Right renal pelvis (tissue), 4 donors: ENCODE results near the gene NR5A1. TPM values are rescaled to one million over a fixed set of nuclear protein-coding genes. Genes with fewer than 3 reads are reported as not detected.

Experiments used
- DNase-seq, 4 donors: peaks; one replicate each; pipeline ENCODE4 v3.0.0-alpha.2; 2013; ENCODE audit warnings: low read depth in 4 of 4, low spot score in 3 of 4, missing footprints in 1 of 4
- polyA plus RNA-seq, 4 donors: library from polyadenylated mRNA; unstranded; fragments of 120-200 nt; gene quantifications; one replicate each; pipeline ENCODE4 v1.2.1, GENCODE V29; 2013; ENCODE audit not compliant: insufficient read length in 4 of 4

NR5A1 gene
- polyA plus RNA-seq, 4 donors: 0.06 TPM; not detected in 3

GRCh38 chr9:124469011-124469832, 38.0 kb downstream of the NR5A1 start:
- DNase-seq: no peak

DNA sequence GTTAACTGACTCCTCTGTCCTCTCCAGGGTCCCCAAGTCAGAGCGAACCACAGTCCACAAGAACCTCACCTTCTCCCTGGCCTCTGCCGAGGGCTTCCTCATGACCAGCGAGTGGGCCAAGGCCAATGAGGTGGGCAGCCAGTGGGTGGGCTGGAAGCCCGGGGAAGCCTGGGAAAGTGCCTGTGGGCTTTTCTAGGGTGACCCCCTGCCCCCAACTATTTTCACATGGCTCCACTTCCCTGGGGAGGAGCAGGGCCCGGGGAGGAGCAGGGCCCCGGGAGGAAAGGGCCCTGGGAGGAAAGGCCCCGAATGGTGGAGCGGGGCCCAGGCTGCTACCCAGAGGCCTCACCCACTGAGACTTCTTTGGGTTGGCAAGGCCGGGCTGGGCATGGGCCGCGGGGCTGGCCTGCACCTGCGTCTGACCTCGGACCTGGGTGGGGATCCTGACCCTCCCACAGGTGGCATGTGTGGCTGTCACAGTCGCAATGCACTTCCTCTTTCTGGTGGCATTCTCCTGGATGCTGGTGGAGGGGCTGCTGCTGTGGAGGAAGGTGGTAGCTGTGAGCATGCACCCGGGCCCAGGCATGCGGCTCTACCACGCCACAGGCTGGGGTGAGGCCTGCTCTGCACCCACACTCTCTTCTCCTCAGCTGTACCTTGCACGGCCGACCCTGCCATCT, 39.0 kb downstream of the NR5A1 start:
- no peak for DNase-seq

DNA sequence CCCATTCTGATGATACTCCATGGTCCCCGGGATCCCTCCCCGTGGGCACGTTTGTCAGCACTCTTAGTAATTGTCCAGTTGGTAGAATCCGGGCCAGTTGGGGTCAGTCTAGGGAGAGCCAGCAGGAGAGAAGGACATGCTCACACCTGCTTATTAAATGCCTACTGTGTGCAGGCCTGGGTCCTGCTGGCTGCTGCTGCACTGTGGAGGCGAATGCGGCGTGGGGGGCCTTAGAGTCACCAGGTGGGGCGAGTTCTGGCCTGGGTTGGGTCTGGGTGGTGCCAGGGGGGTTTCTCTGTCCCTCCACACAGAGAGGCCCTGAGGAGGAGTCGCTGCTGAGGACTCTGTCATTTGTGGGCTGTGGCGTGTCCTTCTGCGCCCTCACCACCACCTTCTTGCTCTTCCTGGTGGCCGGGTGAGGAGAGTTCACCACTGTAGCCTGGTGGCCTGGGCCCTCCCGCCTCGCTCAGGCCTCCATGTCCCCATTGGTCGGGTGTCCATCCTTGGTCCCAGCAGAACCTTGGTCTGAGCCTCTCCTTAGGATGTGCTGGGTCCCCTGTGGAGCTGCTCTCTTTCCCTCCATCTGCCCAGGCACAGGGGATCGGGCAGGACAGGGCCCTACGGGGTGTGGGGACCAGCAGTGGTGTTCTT, 39.7 kb downstream of the NR5A1 start:
- no peak for DNase-seq

- no peak for DNase-seq
Observed at GRCh38 chr9:124465736-124466135, 41.5 kb downstream of the NR5A1 start.

DNA sequence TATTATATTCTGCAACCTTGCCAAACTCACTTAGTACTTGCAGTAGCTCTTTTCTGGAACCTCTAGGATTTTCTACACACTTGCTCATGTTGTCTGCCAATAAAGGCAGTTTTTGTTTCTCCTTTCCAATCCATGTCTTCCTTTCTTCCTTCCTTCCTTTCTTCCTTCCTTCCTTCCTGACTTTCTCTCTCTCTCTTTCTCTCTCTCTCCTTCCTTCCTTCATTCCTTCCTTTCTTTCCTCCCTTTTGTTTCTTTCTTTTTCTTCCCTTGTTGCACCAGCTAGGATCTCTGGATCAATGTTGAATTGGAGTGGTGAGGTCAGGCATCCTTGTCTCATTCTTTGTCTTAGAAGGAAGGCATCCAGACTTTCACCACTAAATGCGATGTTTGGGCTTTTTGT, 44.5 kb downstream of the NR5A1 start:
- no peak for DNase-seq

DNA sequence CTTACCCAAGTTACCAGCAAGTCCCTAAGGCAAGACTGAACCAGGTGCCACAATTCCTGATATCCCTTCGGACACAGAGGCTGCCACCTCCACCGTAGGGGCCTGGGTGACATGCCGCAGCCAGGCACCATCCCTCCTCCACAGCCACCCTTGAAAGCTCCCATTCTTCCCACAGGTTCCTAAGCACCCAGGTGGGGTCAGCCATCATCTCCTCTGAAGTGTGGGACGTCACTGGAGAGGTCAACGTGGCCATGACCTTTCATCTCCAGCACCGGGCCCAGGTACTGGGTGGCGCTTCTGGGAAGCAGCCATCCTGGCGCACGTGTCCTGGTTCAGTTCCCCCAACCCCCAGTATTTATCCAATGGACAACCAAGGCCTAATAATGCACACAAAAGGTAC, 48.8 kb downstream of the NR5A1 start:
- DNase-seq: no peak

DNA sequence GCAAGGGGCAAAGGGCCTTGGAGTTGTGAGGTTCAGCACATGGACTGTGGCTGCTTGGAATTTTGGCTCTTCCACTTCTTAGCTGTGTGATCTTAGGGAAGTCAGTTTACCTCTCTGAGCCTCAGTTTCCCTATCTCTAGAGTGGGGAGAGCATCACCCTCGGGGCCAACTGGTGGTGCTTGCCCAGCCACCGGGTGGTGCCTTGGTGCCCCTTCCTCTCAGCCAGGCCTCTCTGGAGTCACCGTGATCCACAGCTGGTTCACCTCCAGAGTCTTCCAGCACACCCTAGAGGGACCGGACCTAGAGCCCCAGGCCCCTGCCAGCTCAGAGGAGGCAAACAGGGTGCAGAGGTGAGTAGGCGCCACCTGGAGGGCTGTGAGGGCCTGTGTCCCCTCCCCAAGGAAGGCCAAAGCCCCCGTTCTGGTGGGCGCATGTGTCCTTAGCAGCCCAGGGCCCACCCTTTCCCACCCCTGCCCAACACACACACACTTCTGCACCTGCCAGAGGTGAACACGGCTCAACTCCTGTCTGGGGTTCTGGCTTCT, 49.2 kb downstream of the NR5A1 start:
- DNase-seq: no peak

DNA sequence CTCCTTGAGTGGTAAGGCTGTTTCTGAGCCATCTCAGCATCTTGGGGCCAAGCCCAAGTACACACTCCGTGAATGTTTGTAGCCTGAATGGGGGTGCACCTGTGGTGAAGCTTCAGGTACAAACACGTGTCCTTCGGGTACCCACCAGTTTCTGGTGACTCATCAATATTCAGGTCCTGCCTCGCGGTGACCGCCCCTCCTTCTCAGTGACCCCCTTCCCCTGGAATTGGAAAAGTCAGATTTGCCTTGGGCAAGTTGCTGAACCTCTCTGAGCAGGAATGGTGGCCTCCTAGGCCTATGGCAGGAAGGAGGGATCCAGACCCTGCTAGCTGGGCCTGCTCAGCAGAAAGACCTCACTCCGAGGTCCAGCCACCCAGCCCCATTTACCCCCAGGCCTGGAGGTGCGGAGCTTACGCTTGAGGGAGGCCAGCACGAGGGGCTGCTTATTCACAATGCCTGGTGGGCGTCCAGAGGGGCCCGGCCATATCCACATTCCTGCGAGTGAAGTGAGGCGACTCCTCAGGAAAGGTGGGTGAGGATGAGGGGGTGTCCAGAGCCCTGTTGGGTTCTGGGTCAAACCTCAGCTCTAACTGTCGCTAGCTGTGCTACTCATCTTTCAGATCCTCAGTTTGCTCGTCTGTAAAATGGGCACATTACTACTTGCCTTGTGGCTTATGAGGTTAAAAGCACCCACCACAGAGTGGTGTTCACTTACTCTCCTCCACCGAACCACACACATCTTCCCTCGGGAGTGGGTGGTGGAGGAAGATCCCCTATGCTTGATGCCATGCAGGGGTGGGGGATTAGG, 49.9 kb downstream of the NR5A1 start:
- no peak for DNase-seq

- no peak for DNase-seq
Observed at GRCh38 chr9:124456341-124457078, 50.7 kb downstream of the NR5A1 start.

DNA sequence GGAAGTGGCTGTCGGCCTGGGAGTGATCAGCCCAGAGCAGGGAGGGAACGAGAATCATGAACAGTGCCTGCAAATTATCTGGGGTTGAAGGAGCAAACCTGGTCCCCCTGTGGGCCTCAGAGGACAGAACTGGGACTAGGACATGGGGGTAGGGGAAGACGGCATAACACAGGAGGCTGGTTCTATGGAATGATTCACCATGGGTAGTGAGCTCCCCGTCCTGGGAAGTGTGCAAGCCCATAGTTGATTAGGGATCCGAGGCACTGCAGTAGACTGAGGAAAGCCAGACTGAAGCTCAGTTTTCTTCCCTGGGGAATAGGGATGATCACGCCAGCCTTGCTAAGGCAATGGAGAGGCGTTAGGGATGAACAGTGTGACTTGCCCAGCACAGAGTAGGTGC, 51.4 kb downstream of the NR5A1 start:
- DNase-seq: no peak

DNA sequence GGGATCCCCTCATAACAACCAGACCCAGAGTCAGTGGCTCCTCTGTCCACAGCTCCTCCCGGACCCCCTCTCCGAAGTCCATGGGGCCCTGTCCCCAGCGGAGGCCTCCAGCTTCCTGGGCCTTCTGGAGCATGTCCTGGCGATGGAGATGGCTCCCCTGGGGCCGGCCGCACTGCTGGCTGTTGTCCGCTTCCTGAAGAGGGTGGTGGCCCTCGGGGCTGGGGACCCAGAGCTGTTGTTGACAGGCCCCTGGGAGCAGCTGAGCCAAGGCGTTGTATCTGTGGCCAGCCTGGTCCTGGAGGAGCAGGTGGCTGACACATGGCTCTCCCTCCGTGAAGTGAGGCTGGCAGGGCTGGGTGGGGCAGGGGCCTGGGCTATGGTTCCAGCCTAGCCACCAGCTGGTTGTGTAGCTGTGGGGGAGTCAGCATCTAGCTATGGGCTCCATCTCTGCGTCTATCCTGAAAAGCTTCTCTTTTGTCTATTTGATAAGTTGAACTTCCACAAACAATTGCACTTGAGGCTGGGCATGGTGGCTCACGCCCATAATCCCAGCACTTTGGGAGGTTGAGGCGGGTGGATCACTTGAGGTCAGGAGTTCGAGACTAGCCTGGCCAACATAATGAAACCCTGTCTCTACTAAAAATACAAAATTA, 52.3 kb downstream of the NR5A1 start:
- DNase-seq: no peak

GRCh38 chr9:124454296-124454695, 52.9 kb downstream of the NR5A1 start:
- no peak for DNase-seq

DNA sequence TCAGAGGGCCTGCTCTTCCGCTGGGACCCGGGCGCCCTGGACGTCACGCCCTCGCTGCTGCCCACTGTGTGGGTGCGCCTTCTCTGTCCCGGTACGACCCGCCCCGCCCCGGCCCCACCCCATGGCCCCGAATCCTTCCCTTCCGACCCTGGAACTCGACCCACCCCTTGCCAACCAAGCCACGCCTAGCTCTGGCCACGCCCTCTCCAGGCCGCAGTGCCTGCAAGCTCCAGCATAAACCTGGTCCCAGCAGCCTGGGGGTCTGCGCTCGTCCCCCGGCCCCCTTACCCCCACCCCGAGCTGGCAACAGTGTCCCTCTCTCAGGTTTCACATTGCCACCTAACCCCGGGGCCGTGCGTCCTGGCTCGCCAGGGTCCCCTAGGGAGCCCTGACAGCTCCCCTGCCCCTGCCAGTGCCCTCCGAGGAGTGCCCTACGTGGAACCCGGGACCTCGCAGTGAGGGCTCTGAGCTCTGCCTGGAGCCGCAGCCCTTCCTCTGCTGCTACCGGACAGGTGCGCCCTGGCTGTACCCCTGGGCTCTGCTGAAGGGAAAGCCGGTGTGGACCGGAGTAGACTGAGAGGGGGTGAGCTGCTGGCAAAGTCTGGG, 53.5 kb downstream of the NR5A1 start:
- DNase-seq: no peak

DNA sequence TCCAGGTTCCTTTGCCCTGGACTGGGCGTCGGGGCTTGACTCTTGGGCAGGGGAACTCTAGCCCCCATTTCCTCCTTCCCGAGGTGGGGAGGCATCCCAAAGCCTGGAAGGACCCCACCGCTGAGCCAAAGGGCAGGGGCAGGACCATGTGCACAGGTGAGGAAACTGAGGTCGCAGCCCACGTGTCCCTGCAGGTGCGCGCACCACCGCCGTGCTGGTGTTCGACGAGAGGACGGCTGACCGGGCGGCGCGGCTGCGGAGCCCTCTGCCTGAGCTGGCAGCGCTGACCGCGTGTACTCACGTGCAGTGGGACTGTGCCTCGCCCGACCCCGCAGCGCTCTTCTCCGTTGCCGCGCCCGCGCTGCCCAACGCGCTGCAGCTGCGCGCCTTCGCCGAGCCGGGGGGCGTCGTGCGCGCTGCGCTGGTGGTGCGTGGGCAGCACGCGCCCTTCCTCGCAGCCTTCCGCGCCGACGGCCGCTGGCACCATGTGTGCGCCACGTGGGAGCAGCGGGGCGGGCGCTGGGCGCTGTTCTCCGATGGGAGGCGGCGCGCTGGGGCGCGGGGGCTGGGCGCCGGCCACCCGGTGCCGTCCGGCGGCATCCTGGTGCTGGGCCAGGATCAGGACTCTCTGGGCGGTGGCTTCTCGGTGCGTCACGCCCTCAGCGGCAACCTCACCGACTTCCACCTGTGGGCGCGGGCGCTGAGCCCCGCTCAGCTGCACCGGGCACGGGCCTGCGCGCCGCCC, 54.2 kb downstream of the NR5A1 start:
- DNase-seq: no peak

DNA sequence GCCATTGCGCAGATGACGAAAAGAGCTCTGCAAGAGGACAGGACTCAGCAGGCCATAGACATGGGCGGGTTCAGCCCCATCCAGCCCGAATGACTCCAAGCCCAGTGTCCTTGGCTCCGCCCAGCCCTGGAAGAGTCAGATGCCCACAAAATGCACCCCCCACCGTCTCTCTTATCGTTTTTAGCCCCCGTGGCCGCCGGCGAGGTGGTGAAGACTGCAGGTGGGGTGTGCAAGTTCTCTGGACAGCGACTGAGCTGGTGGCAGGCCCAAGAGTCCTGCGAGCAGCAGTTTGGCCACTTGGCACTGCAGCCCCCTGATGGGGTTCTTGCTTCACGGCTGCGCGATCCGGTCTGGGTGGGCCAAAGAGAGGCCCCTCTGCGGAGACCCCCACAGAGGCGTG, 54.9 kb downstream of the NR5A1 start:
- no peak for DNase-seq

- DNase-seq: no peak
Observed at GRCh38 chr9:124450931-124451661, 56.1 kb downstream of the NR5A1 start.

DNA sequence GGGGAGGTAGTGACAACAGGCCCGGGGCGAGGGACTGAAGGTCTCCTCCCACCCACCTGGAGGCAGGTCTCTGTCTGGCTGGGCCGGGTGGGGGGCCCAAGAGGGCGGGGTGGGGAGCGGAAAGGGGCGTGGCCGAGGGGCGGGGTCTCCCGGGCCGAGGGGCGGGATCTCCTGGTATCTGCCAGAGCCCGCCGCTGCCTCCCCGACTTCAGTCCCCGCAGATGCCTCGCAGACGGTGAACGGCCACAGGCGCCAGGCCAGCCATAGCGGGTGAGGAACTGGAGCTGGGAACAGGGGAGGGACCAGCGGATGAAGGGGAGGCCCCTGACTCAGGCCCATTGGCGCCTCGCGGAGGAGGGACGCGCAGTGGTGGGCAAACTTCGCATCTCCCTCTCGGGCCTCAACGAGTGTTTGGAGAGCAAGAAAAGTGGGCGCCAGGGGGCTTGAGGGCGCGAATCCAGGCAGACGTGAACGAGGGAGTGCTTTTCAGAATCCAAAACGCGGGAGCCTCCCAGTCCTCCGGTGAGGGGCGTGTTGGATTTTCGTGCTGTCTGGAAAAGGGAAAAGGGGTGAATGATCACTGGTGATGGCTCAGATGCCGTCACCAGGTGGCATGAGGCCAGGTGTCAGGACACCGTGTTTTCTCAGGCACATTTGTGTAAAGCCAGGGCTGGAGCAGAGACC, 56.8 kb downstream of the NR5A1 start, which contains the start of gene ADGRD2:
TSS of gene ADGRD2 (plus strand) at position 211 of the 684 bp plus-strand sequence. CDS start 1,216 bp downstream, outside the sequence.
- peak in 2 of 4 donors; percentile 16 to 32 for DNase-seq
